SK-N-SH (cell line): ENCODE data around the gene CCDC112. TPM values are rescaled to one million over a fixed set of nuclear protein-coding genes. Genes with fewer than 3 reads are reported as not detected.

Experiments used
- CTCF ChIA-PET: fragments of 300-600, 350-600 bp; formaldehyde crosslinking; extraction: SDS; loops from one replicate; lab custom pipeline; 2021; lab: Yijun Ruan, JAX
- POLR2A ChIA-PET: fragments of 350-600 bp; sonication (Branson Sonifier 250); formaldehyde crosslinking; extraction: SDS; loops from one replicate; lab custom pipeline; 2020; ENCODE audit warnings: antibody characterized with exemption, inconsistent platforms; lab: Yijun Ruan, JAX
- DNase-seq: peaks from one replicate; pipeline ENCODE4 v3.0.0; 2012
- H2AFZ ChIP-seq: fragments of 200-600 bp; sonication (generic); 2 replicates; pipeline ENCODE4 v1.8.1; 2016; ENCODE audit warnings: antibody characterized with exemption, mild to moderate bottlenecking, low read depth
- H3F3A ChIP-seq: fragments of 200-600 bp; sonication (generic); replicated peaks from 2 replicates; pipeline ENCODE3; 2016; ENCODE audit warnings: antibody characterized with exemption, mild to moderate bottlenecking; ENCODE audit not compliant: insufficient read depth
- H3K27ac ChIP-seq, 2 experiments: fragments of 200-500 bp in 1 of 2; fragments of 200-600 bp in 1 of 2; sonication (Bioruptor generic) in 1 of 2; sonication (generic), shearing (Covaris generic) in 1 of 2; 2 replicates each; pipeline versions ENCODE4 v1.5.1 to v1.6.1; 2014 to 2016; ENCODE audit warnings: low read depth in 2 of 2, inconsistent platforms in 1 of 2, low read length in 1 of 2, mild to moderate bottlenecking in 1 of 2, mixed read lengths in 1 of 2
- H3K27me3 ChIP-seq: fragments of 200-600 bp; sonication (generic), shearing (Covaris generic); 2 replicates; pipeline ENCODE4 v1.6.1; 2016; ENCODE audit warnings: mixed run types; ENCODE audit not compliant: insufficient read depth
- H3K36me3 ChIP-seq, 2 experiments: fragments of 200-500 bp in 1 of 2; fragments of 200-600 bp in 1 of 2; sonication (Bioruptor generic) in 1 of 2; sonication (generic) in 1 of 2; replicated peaks in 1 of 2; 2 replicates each; pipeline versions ENCODE3 to v1.5.1; 2014 to 2016; ENCODE audit warnings: low read length in 1 of 2, mild to moderate bottlenecking in 1 of 2; ENCODE audit not compliant: insufficient read depth in 2 of 2, control insufficient read depth in 1 of 2
- H3K4me1 ChIP-seq, 2 experiments: fragments of 200-500 bp in 1 of 2; fragments of 200-600 bp in 1 of 2; sonication (Bioruptor generic) in 1 of 2; sonication (generic), shearing (Covaris generic) in 1 of 2; 2 replicates each; pipeline versions ENCODE4 v1.5.1 to v1.6.1; 2014 to 2016; ENCODE audit warnings: low read depth in 1 of 2, low read length in 1 of 2, mixed run types in 1 of 2; ENCODE audit not compliant: insufficient read depth in 2 of 2, control insufficient read depth in 1 of 2
- H3K4me2 ChIP-seq: fragments of 200-600 bp; sonication (generic), shearing (Covaris generic); 2 replicates; pipeline ENCODE4 v1.6.1; 2017; ENCODE audit warnings: mixed run types
- H3K4me3 ChIP-seq, 2 experiments: fragments of 200-500 bp in 1 of 2; fragments of 200-600 bp in 1 of 2; sonication (Bioruptor generic) in 1 of 2; sonication (generic), shearing (Covaris generic) in 1 of 2; 2 replicates each; pipeline versions ENCODE4 v1.5.1 to v1.8.1; 2014 to 2016; ENCODE audit warnings: low read depth in 2 of 2, inconsistent platforms in 1 of 2, low read length in 1 of 2, mild to moderate bottlenecking in 1 of 2, mixed read lengths in 1 of 2, moderate library complexity in 1 of 2
- H3K79me2 ChIP-seq: fragments of 200-600 bp; sonication (generic); 2 replicates; pipeline ENCODE4 v1.8.1; 2017; ENCODE audit warnings: mild to moderate bottlenecking; ENCODE audit not compliant: insufficient read depth
- H3K9ac ChIP-seq: fragments of 200-600 bp; sonication (generic); 2 replicates; pipeline ENCODE4 v1.6.1; 2017; ENCODE audit warnings: mixed run types
- H3K9me2 ChIP-seq: fragments of 200-600 bp; sonication (generic); 2 replicates; pipeline ENCODE4 v1.6.1; 2017; ENCODE audit warnings: mixed run types
- H3K9me3 ChIP-seq: fragments of 200-600 bp; sonication (generic); 2 replicates; pipeline ENCODE4 v1.6.1; 2017; ENCODE audit warnings: mixed run types, mild to moderate bottlenecking, moderate library complexity
- H4K20me1 ChIP-seq: fragments of 200-600 bp; sonication (generic); 2 replicates; pipeline ENCODE4 v1.6.1; 2017; ENCODE audit warnings: mild to moderate bottlenecking, mixed run types; ENCODE audit not compliant: insufficient read depth
- CTCF ChIP-seq: fragments of 200-600 bp; sonication (generic); IDR thresholded peaks from 2 replicates; pipeline ENCODE4 v1.6.1; 2017; ENCODE audit warnings: antibody characterized with exemption, mild to moderate bottlenecking, moderate library complexity
- EP300 ChIP-seq, 2 experiments: IDR thresholded peaks; 2 replicates each; pipeline versions ENCODE4 v1.4.0 to v1.6.1; 2012; ENCODE audit warnings: borderline replicate concordance in 1 of 2, low read depth in 1 of 2, low read length in 1 of 2
- EZH2phosphoT487 ChIP-seq: fragments of 200-600 bp; sonication (generic); IDR thresholded peaks from 2 replicates; pipeline ENCODE4 v1.6.1; 2017; ENCODE audit warnings: low read depth, mixed run types, mild to moderate bottlenecking, antibody characterized with exemption, moderate library complexity, borderline replicate concordance
- FOSL2 ChIP-seq: IDR thresholded peaks from 2 replicates; pipeline ENCODE4 v1.4.0; 2012; ENCODE audit warnings: low read depth, mild to moderate bottlenecking, moderate library complexity, borderline replicate concordance
- GABPA ChIP-seq: IDR thresholded peaks from 2 replicates; pipeline ENCODE4 v1.4.0; 2012; ENCODE audit warnings: low read depth, mild to moderate bottlenecking
- JUND ChIP-seq: IDR thresholded peaks from 2 replicates; pipeline ENCODE4 v1.4.0; 2012
- MXI1 ChIP-seq: IDR thresholded peaks from 2 replicates; pipeline ENCODE4 v1.6.1; 2012; ENCODE audit warnings: mild to moderate bottlenecking, low read depth, low read length, improper control_type of control experiment
- POLR2AphosphoS5 ChIP-seq: IDR thresholded peaks from 2 replicates; pipeline ENCODE4 v1.6.1; 2012; ENCODE audit warnings: low read depth, low read length
- RCOR1 ChIP-seq: fragments of 150-350 bp; IDR thresholded peaks from 2 replicates; pipeline ENCODE4 v1.6.1; 2017; ENCODE audit warnings: antibody characterized with exemption, low read length
- RXRA ChIP-seq: IDR thresholded peaks from 2 replicates; pipeline ENCODE4 v1.4.0; 2012; ENCODE audit warnings: low read depth, mild to moderate bottlenecking, borderline replicate concordance
- SMC3 ChIP-seq: IDR thresholded peaks from 2 replicates; pipeline ENCODE4 v1.6.1; 2012; ENCODE audit warnings: low read depth, low read length, improper control_type of control experiment
- USF2 ChIP-seq: fragments of 150-350 bp; IDR thresholded peaks from 2 replicates; pipeline ENCODE4 v1.6.1; 2017; ENCODE audit warnings: antibody characterized with exemption, low read length, low read depth, borderline replicate concordance
- ZBTB33 ChIP-seq: IDR thresholded peaks from 2 replicates; pipeline ENCODE4 v1.4.0; 2012; ENCODE audit warnings: low read depth, borderline replicate concordance
- polyA plus RNA-seq, 3 experiments: library from polyadenylated mRNA; depleted of rRNA; stranded (reverse); fragments of >200 nt; gene quantifications; 2 replicates each; pipeline ENCODE4 v1.2.3, GENCODE V29; 2012
- TF ChIP-seq, protein P1 (sequence below): fragments of 150-350 bp; IDR thresholded peaks from 2 replicates; pipeline ENCODE4 v1.6.1; 2016; ENCODE audit warnings: mild to moderate bottlenecking, low read depth, low read length

The CCDC112 gene
- polyA plus RNA-seq, 1 of the 3 experiments (the other 2 are of a cell fraction), result 2.3 TPM

GRCh38 chr5:115317320-115317719 is 20.9 kb upstream of the CCDC112 start:
- H3K9me2 ChIP-seq, result no peaks in the 10 kb centered on the region
- H3K79me2 ChIP-seq, result no peaks in the 10 kb centered on the region
- no peaks in the 10 kb centered on the region; a peak in 2 of 4 replicates for H3K4me1 ChIP-seq
- no peak overlapping the region for H3K9ac ChIP-seq
- POLR2A ChIA-PET, result no interaction called here
- no peak overlapping the region for H2AFZ ChIP-seq
- H3F3A ChIP-seq, result no peaks in the 10 kb centered on the region
- no peak overlapping the region for H3K4me3 ChIP-seq
- H3K4me2 ChIP-seq, result no peak overlapping the region
- peak overlapping the region in 1 of 2 experiments; percentile 62; a peak in 1 of 4 replicates for H3K27ac ChIP-seq
- H3K27me3 ChIP-seq, result no peaks in the 10 kb centered on the region
- no peaks in the 10 kb centered on the region for H3K36me3 ChIP-seq
- no peaks in the 10 kb centered on the region for H3K9me3 ChIP-seq
- TF ChIP-seq EP300 (IDR thresholded peaks at IDR 0.05; ENCODE audit: borderline replicate concordance in 1 of 2, low read depth in 1 of 2, low read length in 1 of 2), result no peak
- TF ChIP-seq RXRA, result no peak
- TF ChIP-seq, protein P1, sequence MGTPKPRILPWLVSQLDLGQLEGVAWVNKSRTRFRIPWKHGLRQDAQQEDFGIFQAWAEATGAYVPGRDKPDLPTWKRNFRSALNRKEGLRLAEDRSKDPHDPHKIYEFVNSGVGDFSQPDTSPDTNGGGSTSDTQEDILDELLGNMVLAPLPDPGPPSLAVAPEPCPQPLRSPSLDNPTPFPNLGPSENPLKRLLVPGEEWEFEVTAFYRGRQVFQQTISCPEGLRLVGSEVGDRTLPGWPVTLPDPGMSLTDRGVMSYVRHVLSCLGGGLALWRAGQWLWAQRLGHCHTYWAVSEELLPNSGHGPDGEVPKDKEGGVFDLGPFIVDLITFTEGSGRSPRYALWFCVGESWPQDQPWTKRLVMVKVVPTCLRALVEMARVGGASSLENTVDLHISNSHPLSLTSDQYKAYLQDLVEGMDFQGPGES, result no peak
- TF ChIP-seq USF2, result no peak
- no peak for TF ChIP-seq SMC3
- TF ChIP-seq FOSL2, result no peak
- TF ChIP-seq MXI1, result no peak
- TF ChIP-seq EZH2phosphoT487, result no peak
- no peak for TF ChIP-seq JUND
- TF ChIP-seq RCOR1, result no peak
- TF ChIP-seq GABPA, result no peak
- TF ChIP-seq CTCF, result no peak
- no peak for TF ChIP-seq POLR2AphosphoS5
- TF ChIP-seq ZBTB33, result no peak
- no peak for DNase-seq
- CTCF ChIA-PET, result no interaction called here
- no peaks in the 10 kb centered on the region for H4K20me1 ChIP-seq
